Epithelial cell of proximal tubule (primary cell): ENCODE results near the gene GPC3. TPM values are rescaled to one million over a fixed set of nuclear protein-coding genes. Genes with fewer than 3 reads are reported as not detected.

Source experiments
- DNase-seq: peaks from one replicate; pipeline ENCODE4 v3.0.0-alpha.2; 2011; ENCODE audit warnings: low read depth
- H3K4me3 ChIP-seq: 2 replicates; pipeline ENCODE4 v1.5.1; 2011; ENCODE audit warnings: low read depth, mild to moderate bottlenecking, low read length
- CTCF ChIP-seq: conservative IDR thresholded peaks from 2 replicates; pipeline ENCODE4 v1.5.1; 2012; ENCODE audit warnings: low read depth, mild to moderate bottlenecking, low read length
- total RNA-seq: library from RNA; depleted of rRNA; stranded (reverse); fragments of >200 nt; gene quantifications from 2 replicates; pipeline ENCODE4 v1.2.3, GENCODE V29; 2015

GPC3 gene
- total RNA-seq, 1 donor from 2014 or later = 3.3 TPM

- H3K4me3 ChIP-seq = no peak overlapping the region
- no peak for TF ChIP-seq CTCF
- DNase-seq = no peak
Measured at GRCh38 chrX:133715715-133716114, 269.7 kb downstream of the GPC3 start.

DNA sequence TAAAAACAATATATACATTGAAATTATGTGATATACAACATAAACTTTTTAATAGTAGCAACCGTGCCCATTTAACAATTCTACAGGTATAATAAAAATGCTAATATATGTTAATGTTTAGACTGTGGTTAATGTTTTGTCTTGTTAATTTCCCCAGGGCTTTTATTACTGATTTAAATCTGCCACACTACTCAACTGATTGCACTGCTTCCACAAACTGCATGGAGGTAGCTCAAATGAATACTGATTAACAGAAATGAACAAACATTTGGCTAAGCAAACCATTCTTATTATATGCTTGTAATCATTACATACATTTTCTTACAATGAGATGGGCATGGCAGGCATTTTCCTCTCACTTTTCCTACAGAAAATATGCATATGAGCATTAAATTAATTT lies 275.9 kb downstream of the GPC3 start:
- DNase-seq = no peak
- no peak overlapping the region for H3K4me3 ChIP-seq
- no peak for TF ChIP-seq CTCF

DNA sequence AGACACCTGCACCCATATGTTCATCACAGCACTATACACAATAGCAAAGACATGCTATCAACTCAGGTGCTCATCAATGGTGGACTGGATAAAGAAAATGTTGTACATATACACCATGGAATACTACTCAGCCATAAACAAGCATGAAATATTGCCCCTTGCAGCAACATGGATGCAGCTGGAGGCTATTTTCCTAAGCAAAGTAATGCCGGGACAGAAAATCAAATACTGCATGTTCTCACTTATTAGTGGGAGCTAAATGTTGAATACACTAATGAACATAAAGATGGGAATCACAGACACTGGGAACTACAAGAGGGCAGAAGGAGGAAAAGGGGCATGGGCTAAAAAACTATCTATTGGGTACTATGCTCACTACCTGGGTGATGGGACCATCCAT lies 278.5 kb downstream of the GPC3 start:
- TF ChIP-seq CTCF = no peak
- DNase-seq = no peak
- no peak overlapping the region for H3K4me3 ChIP-seq

DNA sequence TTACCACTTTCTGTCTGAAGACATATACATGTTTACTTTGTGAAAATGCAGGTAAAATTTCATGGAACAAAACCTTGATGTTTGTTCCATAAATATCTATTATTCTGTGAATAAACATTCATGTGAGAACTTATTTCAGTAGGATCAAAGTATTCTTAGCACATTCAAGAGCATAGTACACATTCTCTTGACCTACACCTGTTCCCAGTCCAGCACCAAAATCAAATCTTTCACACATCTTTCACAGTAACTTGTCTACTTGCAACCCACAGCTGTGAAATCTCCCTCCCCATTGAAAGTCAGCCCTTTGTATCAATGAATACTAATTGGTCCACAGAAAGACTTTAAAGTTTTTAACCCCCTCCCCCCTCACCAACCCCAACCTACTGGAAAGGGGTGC lies 283.2 kb downstream of the GPC3 start:
- DNase-seq = no peak
- no peak overlapping the region for H3K4me3 ChIP-seq
- no peak for TF ChIP-seq CTCF

DNA sequence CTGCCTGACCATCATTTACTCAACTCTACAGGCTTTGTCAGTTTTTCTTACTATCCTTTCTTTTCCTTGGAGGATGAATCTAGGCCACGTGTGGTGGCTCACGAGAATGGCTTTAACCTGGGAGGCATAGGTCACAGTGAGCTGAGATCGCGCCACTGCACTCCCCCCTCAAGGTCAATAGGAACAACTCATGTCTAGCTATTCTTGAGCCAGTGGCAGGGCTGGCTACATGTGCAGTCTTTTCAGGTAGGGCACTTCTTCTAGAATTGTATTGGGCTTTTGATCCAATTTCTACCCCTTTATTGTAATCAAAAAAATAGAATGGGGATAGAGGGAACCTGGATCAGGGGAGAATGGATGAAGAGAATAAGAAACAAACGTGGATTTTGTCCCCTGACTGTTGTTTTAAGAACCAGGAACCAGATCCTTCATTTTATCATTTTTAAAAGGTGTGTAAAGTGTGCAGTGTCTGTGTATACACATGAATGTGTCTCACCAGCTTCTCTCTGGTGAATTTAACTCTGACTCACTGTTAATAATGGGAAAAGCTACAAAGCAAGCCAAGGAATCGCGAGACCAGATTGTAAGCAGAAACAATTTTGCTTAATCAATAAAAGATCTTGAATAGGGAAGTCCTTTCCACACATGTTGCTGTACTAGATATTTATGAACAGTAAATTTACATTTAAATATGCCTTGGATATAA lies 286.2 kb downstream of the GPC3 start:
- TF ChIP-seq CTCF = no peak
- H3K4me3 ChIP-seq = no peak overlapping the region
- no peak for DNase-seq

GRCh38 chrX:133698298-133698697 lies 287.1 kb downstream of the GPC3 start:
- DNase-seq = no peak

More at GRCh38 chrX:133698298-133698697, 287.1 kb downstream of the GPC3 start:
- TF ChIP-seq CTCF = peak; percentile 46
- H3K4me3 ChIP-seq = no peak overlapping the region
